OCI-LY1 (cell line): ENCODE results near the gene METTL8.

Experiments used
- EZH2 ChIP-seq: fragments of 200-600 bp; sonication (generic), shearing (Covaris generic); IDR thresholded peaks from 2 replicates; pipeline ENCODE4 v1.8.0; 2017; ENCODE audit warnings: borderline replicate concordance, mixed run types, mild to moderate bottlenecking, antibody characterized with exemption, low read length, moderate library complexity, mixed read lengths
- TF ChIP-seq, protein P1 (sequence below): fragments of 200-600 bp; sonication (generic), shearing (Covaris generic); IDR thresholded peaks from 2 replicates; pipeline ENCODE4 v1.5.1; 2017; ENCODE audit warnings: mild to moderate bottlenecking, antibody characterized with exemption, low read length, moderate library complexity, mixed read lengths

DNA sequence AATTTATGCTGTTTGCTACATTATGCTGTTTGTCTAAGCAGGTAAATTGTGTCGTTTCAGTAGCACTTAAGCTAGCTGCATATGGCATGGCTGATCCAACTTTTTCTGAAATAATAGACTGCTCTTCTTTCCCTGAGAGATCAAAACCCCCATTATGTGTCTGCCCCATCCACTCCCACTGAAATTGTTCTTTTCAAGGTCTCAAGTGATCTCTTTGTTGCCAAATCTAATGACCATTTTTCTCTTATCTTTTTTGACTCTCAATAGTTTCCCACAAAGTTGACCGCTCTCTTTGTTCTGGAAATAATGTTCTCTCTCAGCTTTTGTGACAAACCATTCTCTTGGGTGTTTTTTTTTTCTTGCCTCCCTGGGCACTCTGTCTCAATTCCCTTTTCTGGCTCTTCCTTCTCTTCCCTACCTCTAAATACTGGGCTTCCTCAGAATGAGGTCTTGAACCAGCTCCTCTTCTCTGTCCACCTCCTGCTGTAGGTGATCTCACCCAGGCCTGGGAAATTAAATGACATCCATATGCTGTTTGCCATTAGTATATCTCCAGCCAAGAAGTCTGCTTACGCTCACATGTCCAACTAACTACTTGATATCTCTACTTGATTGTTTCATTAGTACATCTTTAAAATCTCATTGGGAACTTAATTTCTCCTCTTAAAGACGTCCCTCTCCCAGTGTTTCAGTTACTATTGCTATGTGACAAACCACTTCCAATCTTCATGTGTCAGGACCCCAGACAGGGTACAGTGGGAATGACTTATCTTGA is 165.7 kb downstream of the METTL8 start:
- TF ChIP-seq, protein P1, sequence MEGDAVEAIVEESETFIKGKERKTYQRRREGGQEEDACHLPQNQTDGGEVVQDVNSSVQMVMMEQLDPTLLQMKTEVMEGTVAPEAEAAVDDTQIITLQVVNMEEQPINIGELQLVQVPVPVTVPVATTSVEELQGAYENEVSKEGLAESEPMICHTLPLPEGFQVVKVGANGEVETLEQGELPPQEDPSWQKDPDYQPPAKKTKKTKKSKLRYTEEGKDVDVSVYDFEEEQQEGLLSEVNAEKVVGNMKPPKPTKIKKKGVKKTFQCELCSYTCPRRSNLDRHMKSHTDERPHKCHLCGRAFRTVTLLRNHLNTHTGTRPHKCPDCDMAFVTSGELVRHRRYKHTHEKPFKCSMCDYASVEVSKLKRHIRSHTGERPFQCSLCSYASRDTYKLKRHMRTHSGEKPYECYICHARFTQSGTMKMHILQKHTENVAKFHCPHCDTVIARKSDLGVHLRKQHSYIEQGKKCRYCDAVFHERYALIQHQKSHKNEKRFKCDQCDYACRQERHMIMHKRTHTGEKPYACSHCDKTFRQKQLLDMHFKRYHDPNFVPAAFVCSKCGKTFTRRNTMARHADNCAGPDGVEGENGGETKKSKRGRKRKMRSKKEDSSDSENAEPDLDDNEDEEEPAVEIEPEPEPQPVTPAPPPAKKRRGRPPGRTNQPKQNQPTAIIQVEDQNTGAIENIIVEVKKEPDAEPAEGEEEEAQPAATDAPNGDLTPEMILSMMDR, result no peak
- no peak for TF ChIP-seq EZH2
